Prostate gland (tissue), 2 donors: ENCODE data around the gene NOTO. TPM values are rescaled to one million over a fixed set of nuclear protein-coding genes. Genes with fewer than 3 reads are reported as not detected.

Experiments
- DNase-seq: peaks from one replicate; pipeline ENCODE4 v3.0.0-alpha.2; 2019; ENCODE audit warnings: low spot score
- H3K27ac ChIP-seq, 2 donors: fragments of 200-600 bp; sonication (generic); 2 replicates each; pipeline ENCODE4 v1.5.1; 2017 to 2019
- H3K27me3 ChIP-seq: fragments of 200-600 bp; sonication (generic); replicated peaks from 2 replicates; pipeline ENCODE4 v1.5.1; 2019; ENCODE audit not compliant: insufficient read depth
- H3K36me3 ChIP-seq, 2 donors: fragments of 200-600 bp; sonication (generic); 1 replicate in 1 of 2; 2 replicates in 1 of 2; pipeline versions ENCODE4 v1.5.1 to v1.8.1; 2017 to 2019
- H3K4me1 ChIP-seq: fragments of 200-600 bp; sonication (generic); replicated peaks from 2 replicates; pipeline ENCODE4 v1.5.1; 2019
- H3K4me3 ChIP-seq, 2 donors: fragments of 200-600 bp; sonication (generic); 2 replicates each; pipeline ENCODE4 v1.5.1; 2017 to 2019
- H3K9me3 ChIP-seq: fragments of 200-600 bp; sonication (generic); 2 replicates; pipeline ENCODE4 v1.5.1; 2017
- CTCF ChIP-seq, 4 experiments: fragments of 200-600 bp in 2 of 4; fragments of 450-650 bp in 2 of 4; sonication (generic) in 2 of 4; IDR thresholded peaks; 1 replicate in 3 of 4; 2 replicates in 1 of 4; pipeline ENCODE4 v1.5.1; 2016 to 2019; ENCODE audit warnings: antibody characterized with exemption in 4 of 4, mild to moderate bottlenecking in 2 of 4, moderate library complexity in 2 of 4
- POLR2A ChIP-seq: fragments of 450-650 bp; IDR thresholded peaks from one replicate; pipeline ENCODE4 v1.6.1; 2016; ENCODE audit warnings: antibody characterized with exemption, mild to moderate bottlenecking
- POLR2AphosphoS5 ChIP-seq: sonication (generic); formaldehyde crosslinking; IDR thresholded peaks from one replicate; pipeline ENCODE4 v1.6.1; 2017; ENCODE audit warnings: antibody characterized with exemption
- WGBS: methylation state at CpG from one replicate; pipeline ENCODE4 v1.1.5; 2018; 5-methylcytosine and 5-hydroxymethylcytosine counted together
- intact Hi-C: fragments of 100-400 bp; cut with DNase I; formaldehyde crosslinking; loops from one replicate; pipeline ENCODE4 v1.14.2; 2022
- total RNA-seq, 2 donors: library from RNA; depleted of rRNA; stranded (reverse); fragments of >200 nt; gene quantifications; one replicate each; pipeline ENCODE4 v1.1.0, GENCODE V29; 2016

The NOTO gene
- total RNA-seq, 2 donors from 2014 or later: not detected

- H3K4me1 ChIP-seq: peaks cover 6% of the 10 kb centered on the region
- no peaks in the 10 kb centered on the region for H3K27me3 ChIP-seq
- intact Hi-C loops: no loop called here
- H3K36me3 ChIP-seq: peaks cover 0 to 7% of the 10 kb centered on the region in 2 donors
- H3K9me3 ChIP-seq: no peaks in the 10 kb centered on the region
- TF ChIP-seq CTCF (IDR thresholded peaks at IDR 0.05): no peak
- TF ChIP-seq POLR2A: no peak
- TF ChIP-seq POLR2AphosphoS5: no peak
- no peak overlapping the region for H3K27ac ChIP-seq
- DNase-seq: no peak
- 48% methylated on average over 3 of the region's 3 CpGs for WGBS
- H3K4me3 ChIP-seq: no peak overlapping the region
Observed at GRCh38 chr2:73239776-73240175, 37.4 kb downstream of the NOTO start.

- Histone ChIP-seq H3K27ac (no peak overlapping the region), H3K36me3 (peaks cover 7 to 28% of the 10 kb centered on the region in 2 donors), H3K9me3 (no peaks in the 10 kb centered on the region), H3K4me1 (no peaks in the 10 kb centered on the region), H3K27me3 (no peaks in the 10 kb centered on the region), H3K4me3 (no peak overlapping the region)
- TF ChIP-seq POLR2A (no peak), CTCF (IDR thresholded peaks at IDR 0.05) (no peak), POLR2AphosphoS5 (peak; percentile 46)
- intact Hi-C loops: no loop called here
- WGBS: 29% methylated on average over 5 of the region's 5 CpGs
- peak; percentile 52 for DNase-seq
Observed at GRCh38 chr2:73243884-73244570, 41.7 kb downstream of the NOTO start.

- DNase-seq: no peak
- no peak for TF ChIP-seq CTCF (IDR thresholded peaks at IDR 0.05)
- TF ChIP-seq POLR2A: no peak
- no peak for TF ChIP-seq POLR2AphosphoS5
- WGBS: 78% methylated on average over 3 of the region's 3 CpGs
Observed at GRCh38 chr2:73244580-73244979, 42.2 kb downstream of the NOTO start.

GRCh38 chr2:73246850-73247249 lies 44.5 kb downstream of the NOTO start:
- Histone ChIP-seq H3K27me3 (no peaks in the 10 kb centered on the region), H3K36me3 (peaks cover 17 to 37% of the 10 kb centered on the region in 2 donors), H3K4me3 (no peak overlapping the region), H3K4me1 (no peaks in the 10 kb centered on the region), H3K9me3 (no peaks in the 10 kb centered on the region), H3K27ac (no peak overlapping the region)
- intact Hi-C loops: no loop called here
- DNase-seq: no peak
- TF ChIP-seq POLR2A (no peak), CTCF (IDR thresholded peaks at IDR 0.05) (no peak), POLR2AphosphoS5 (no peak)
- 84% methylated on average over 3 of the region's 3 CpGs for WGBS

More at GRCh38 chr2:73244580-73244979, 42.2 kb downstream of the NOTO start:
- no peaks in the 10 kb centered on the region for H3K27me3 ChIP-seq
- H3K4me3 ChIP-seq: no peak overlapping the region
- intact Hi-C loops: no loop called here
- no peaks in the 10 kb centered on the region for H3K4me1 ChIP-seq
- H3K27ac ChIP-seq: no peak overlapping the region
- peaks cover 10 to 30% of the 10 kb centered on the region in 2 donors for H3K36me3 ChIP-seq
- no peaks in the 10 kb centered on the region for H3K9me3 ChIP-seq

DNA sequence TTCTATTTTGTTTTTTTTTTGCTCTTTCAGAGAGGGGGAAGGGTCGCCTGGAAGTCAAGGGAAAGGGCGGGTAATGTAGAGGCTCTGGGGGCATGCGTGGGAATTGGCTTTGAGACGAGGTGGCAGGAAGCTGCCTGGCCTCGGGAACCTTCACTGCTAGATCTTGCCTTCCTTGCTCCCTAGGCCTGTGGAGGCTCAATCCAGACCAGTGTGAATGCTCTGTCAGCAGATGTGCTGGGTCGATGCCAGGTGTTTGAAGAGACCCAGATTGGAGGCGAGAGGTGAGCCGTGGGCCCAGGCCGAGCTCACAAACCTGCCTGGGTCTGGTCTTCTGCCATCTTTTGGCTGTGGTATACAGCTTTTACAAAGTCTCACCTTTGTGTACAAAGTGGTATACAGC lies 47.3 kb downstream of the NOTO start:
- H3K27ac ChIP-seq: no peak overlapping the region
- intact Hi-C loops: no loop called here
- TF ChIP-seq POLR2A: no peak
- TF ChIP-seq POLR2AphosphoS5: no peak
- TF ChIP-seq CTCF (IDR thresholded peaks at IDR 0.05): no peak
- 77% methylated on average over 9 of the region's 9 CpGs for WGBS
- no peaks in the 10 kb centered on the region for H3K27me3 ChIP-seq
- no peak for DNase-seq
- H3K36me3 ChIP-seq: peaks cover 19 to 32% of the 10 kb centered on the region in 2 donors
- H3K9me3 ChIP-seq: no peaks in the 10 kb centered on the region
- peaks cover 5% of the 10 kb centered on the region for H3K4me1 ChIP-seq
- no peak overlapping the region for H3K4me3 ChIP-seq
